Esophagus squamous epithelium (tissue), 4 donors: ENCODE data around the gene FOXP1.

Source experiments
- POLR2A ChIP-seq, 4 donors: fragments of 450-650 bp; IDR thresholded peaks; one replicate each; pipeline ENCODE4 v1.6.1; 2017; ENCODE audit warnings: antibody characterized with exemption in 4 of 4, mild to moderate bottlenecking in 4 of 4, moderate library complexity in 3 of 4
- TF ChIP-seq, protein P1 (sequence below), 6 experiments: fragments of 450-650 bp in 4 of 6; fragments of 200-600 bp in 2 of 6; sonication (generic) in 2 of 6; IDR thresholded peaks; one replicate each; pipeline ENCODE4 v1.5.1; 2016 to 2019; ENCODE audit warnings: antibody characterized with exemption in 6 of 6, mild to moderate bottlenecking in 4 of 6, moderate library complexity in 4 of 6

DNA sequence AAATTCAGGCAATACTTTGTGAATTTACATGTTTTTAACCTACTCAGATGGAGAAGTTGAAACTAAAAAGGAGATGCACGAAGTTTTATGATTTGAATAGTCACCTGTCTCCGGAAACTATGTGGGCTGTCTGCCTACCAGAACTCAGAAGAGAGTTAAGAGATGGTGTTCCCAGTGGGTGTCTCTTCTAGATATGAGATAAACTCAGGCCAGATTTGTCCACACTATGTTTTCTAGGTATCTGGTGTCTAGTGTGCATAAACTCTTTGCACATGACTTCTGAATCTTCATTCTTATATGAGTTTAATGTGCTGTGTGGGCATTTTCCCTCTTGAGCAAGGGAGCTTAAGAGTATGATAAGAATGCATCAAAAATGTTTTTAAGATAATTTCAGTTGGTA lies 222.8 kb downstream of the FOXP1 start:
- no peak for TF ChIP-seq POLR2A (IDR thresholded peaks at IDR 0.05)
- TF ChIP-seq, protein P1, sequence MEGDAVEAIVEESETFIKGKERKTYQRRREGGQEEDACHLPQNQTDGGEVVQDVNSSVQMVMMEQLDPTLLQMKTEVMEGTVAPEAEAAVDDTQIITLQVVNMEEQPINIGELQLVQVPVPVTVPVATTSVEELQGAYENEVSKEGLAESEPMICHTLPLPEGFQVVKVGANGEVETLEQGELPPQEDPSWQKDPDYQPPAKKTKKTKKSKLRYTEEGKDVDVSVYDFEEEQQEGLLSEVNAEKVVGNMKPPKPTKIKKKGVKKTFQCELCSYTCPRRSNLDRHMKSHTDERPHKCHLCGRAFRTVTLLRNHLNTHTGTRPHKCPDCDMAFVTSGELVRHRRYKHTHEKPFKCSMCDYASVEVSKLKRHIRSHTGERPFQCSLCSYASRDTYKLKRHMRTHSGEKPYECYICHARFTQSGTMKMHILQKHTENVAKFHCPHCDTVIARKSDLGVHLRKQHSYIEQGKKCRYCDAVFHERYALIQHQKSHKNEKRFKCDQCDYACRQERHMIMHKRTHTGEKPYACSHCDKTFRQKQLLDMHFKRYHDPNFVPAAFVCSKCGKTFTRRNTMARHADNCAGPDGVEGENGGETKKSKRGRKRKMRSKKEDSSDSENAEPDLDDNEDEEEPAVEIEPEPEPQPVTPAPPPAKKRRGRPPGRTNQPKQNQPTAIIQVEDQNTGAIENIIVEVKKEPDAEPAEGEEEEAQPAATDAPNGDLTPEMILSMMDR (IDR thresholded peaks at IDR 0.05), result no peak
